Measurements from ENCODE around the gene RBM20. TPM values are rescaled to one million over a fixed set of nuclear protein-coding genes. Genes with fewer than 3 reads are reported as not detected.

The RBM20 gene
- total and polyA plus RNA-seq, 2 donors from 2014 or later: 0.88 to 2.1 TPM

GRCh38 chr10:110679486-110680272, 35.5 kb downstream of the RBM20 start:
- H3K9ac ChIP-seq (ENCODE audit: low read length in 3 of 3): no peak overlapping the region
- no peaks in the 10 kb centered on the region for H3K9me3 ChIP-seq (ENCODE audit: control insufficient read depth in 2 of 3, insufficient read depth in 1 of 3, low read length in 3 of 3)
- no peak overlapping the region for H3K27ac ChIP-seq (ENCODE audit: low read depth in 2 of 2, low read length in 2 of 2)
- intact Hi-C loops (cut with DNase I): no loop called here
- no peaks in the 10 kb centered on the region for H3K4me1 ChIP-seq (ENCODE audit: control insufficient read depth in 2 of 3, insufficient read depth in 2 of 3, low read depth in 1 of 3, low read length in 3 of 3)
- H3K36me3 ChIP-seq (ENCODE audit: control insufficient read depth in 2 of 3, insufficient read depth in 3 of 3, low read length in 3 of 3): no peaks in the 10 kb centered on the region
- H3K27me3 ChIP-seq (ENCODE audit: control insufficient read depth, insufficient read depth, low read length): no peaks in the 10 kb centered on the region
- H3K4me3 ChIP-seq (ENCODE audit: low read length in 3 of 3): no peak overlapping the region
- FAIRE-seq (no peak), DNase-seq (no peak)
- no peak for TF ChIP-seq CTCF (IDR thresholded peaks at IDR 0.05; ENCODE audit: borderline replicate concordance, extremely low read depth, insufficient read depth)

- Histone ChIP-seq H3K4me1 (ENCODE audit: control insufficient read depth in 2 of 3, insufficient read depth in 2 of 3, low read depth in 1 of 3, low read length in 3 of 3) (no peaks in the 10 kb centered on the region), H3K9ac (ENCODE audit: low read length in 3 of 3) (no peak overlapping the region), H3K27me3 (ENCODE audit: control insufficient read depth, insufficient read depth, low read length) (no peaks in the 10 kb centered on the region), H3K9me3 (ENCODE audit: control insufficient read depth in 2 of 3, insufficient read depth in 1 of 3, low read length in 3 of 3) (no peaks in the 10 kb centered on the region), H3K4me3 (ENCODE audit: low read length in 3 of 3) (no peak overlapping the region), H3K27ac (ENCODE audit: low read depth in 2 of 2, low read length in 2 of 2) (no peak overlapping the region), H3K36me3 (ENCODE audit: control insufficient read depth in 2 of 3, insufficient read depth in 3 of 3, low read length in 3 of 3) (no peaks in the 10 kb centered on the region)
- TF ChIP-seq CTCF (IDR thresholded peaks at IDR 0.05; ENCODE audit: borderline replicate concordance, extremely low read depth, insufficient read depth): no peak
- DNase-seq (no peak), FAIRE-seq (no peak)
- intact Hi-C loops (cut with DNase I): no loop called here
Observed at GRCh38 chr10:110680273-110681020, 36.3 kb downstream of the RBM20 start.

- Histone ChIP-seq H3K9me3 (ENCODE audit: control insufficient read depth in 2 of 3, insufficient read depth in 1 of 3, low read length in 3 of 3) (no peaks in the 10 kb centered on the region), H3K36me3 (ENCODE audit: control insufficient read depth in 2 of 3, insufficient read depth in 3 of 3, low read length in 3 of 3) (no peaks in the 10 kb centered on the region), H3K4me3 (ENCODE audit: low read length in 3 of 3) (no peak overlapping the region), H3K27ac (ENCODE audit: low read depth in 2 of 2, low read length in 2 of 2) (no peak overlapping the region), H3K9ac (ENCODE audit: low read length in 3 of 3) (no peak overlapping the region), H3K4me1 (ENCODE audit: control insufficient read depth in 2 of 3, insufficient read depth in 2 of 3, low read depth in 1 of 3, low read length in 3 of 3) (no peaks in the 10 kb centered on the region), H3K27me3 (ENCODE audit: control insufficient read depth, insufficient read depth, low read length) (no peaks in the 10 kb centered on the region)
- FAIRE-seq: no peak
- TF ChIP-seq CTCF (IDR thresholded peaks at IDR 0.05; ENCODE audit: borderline replicate concordance, extremely low read depth, insufficient read depth): peak; percentile 31
- intact Hi-C loops (cut with DNase I): no loop called here
- DNase-seq: peak in 4 of 5 donors; percentile 63 to 80 (median 76)
Observed at GRCh38 chr10:110681023-110681681, 37.0 kb downstream of the RBM20 start.
